Lower leg skin (tissue), 3 donors: ENCODE data around the gene GMCL2.

ENCODE experiments used
- CTCF ChIP-seq, 3 donors: fragments of 450-650 bp; IDR thresholded peaks; one replicate each; pipeline ENCODE4 v1.5.1; 2016; ENCODE audit warnings: antibody characterized with exemption in 3 of 3, mild to moderate bottlenecking in 3 of 3, moderate library complexity in 2 of 3
- POLR2A ChIP-seq, 2 donors: fragments of 450-650 bp; IDR thresholded peaks; one replicate each; pipeline ENCODE4 v1.6.1; 2016 to 2017; ENCODE audit warnings: antibody characterized with exemption in 2 of 2, mild to moderate bottlenecking in 1 of 2, moderate library complexity in 1 of 2

- TF ChIP-seq CTCF (IDR thresholded peaks at IDR 0.05), result no peak
- no peak for TF ChIP-seq POLR2A (IDR thresholded peaks at IDR 0.05)
Measured at GRCh38 chr5:178143901-178144300, 43.3 kb downstream of the GMCL2 start.
